IMR-90 (cell line): Measurements from ENCODE around the gene NIPAL4. TPM values are rescaled to one million over a fixed set of nuclear protein-coding genes. Genes with fewer than 3 reads are reported as not detected.

ENCODE experiments used
- ATAC-seq: fragments of 200-7000 bp; cut with Tn5 transposase; 2 replicates; pipeline ENCODE4 v1.9.1; 2020; ENCODE audit warnings: low read depth, mild to moderate bottlenecking, moderate library complexity
- BruUV-seq: library from RNA; stranded (reverse); fragments of 400-500 nt; replicated peaks from 2 replicates; lab custom pipeline; 2021; lab: Mats Ljungman, UMichigan
- CTCF ChIA-PET: fragments of 300-600 bp; formaldehyde crosslinking; extraction: SDS; loops from one replicate; lab custom pipeline; 2021; ENCODE audit warnings: antibody characterized with exemption; lab: Yijun Ruan, JAX
- POLR2A ChIA-PET: fragments of 300-600 bp; sonication (Branson Sonifier 250); formaldehyde crosslinking; loops from one replicate; lab custom pipeline; 2022; ENCODE audit warnings: antibody characterized with exemption; ENCODE audit not compliant: unreplicated experiment; lab: Charles Lee
- DNase-seq: peaks from one replicate; pipeline ENCODE4 v3.0.0; 2013
- H2AFZ ChIP-seq: replicated peaks from 2 replicates; pipeline ENCODE3; 2013; ENCODE audit warnings: low read length, mild to moderate bottlenecking; ENCODE audit not compliant: poor library complexity
- H2AK5ac ChIP-seq: 2 replicates; pipeline ENCODE4 v1.6.1; 2013; ENCODE audit warnings: low read depth, low read length, inconsistent platforms
- H2AK9ac ChIP-seq: replicated peaks from 2 replicates; pipeline ENCODE3; 2013; ENCODE audit warnings: mild to moderate bottlenecking, low read depth, low read length, moderate library complexity; ENCODE audit not compliant: poor library complexity
- H2BK120ac ChIP-seq: 2 replicates; pipeline ENCODE4 v1.6.1; 2013; ENCODE audit warnings: low read depth, low read length, inconsistent platforms
- H2BK15ac ChIP-seq: 3 replicates; pipeline ENCODE4 v1.6.1; 2013; ENCODE audit warnings: low read depth, low read length, inconsistent platforms
- H2BK20ac ChIP-seq: 2 replicates; pipeline ENCODE4 v1.6.1; 2013; ENCODE audit warnings: low read depth, mild to moderate bottlenecking, inconsistent platforms, low read length, moderate library complexity
- H2BK5ac ChIP-seq: 2 replicates; pipeline ENCODE4 v1.6.1; 2013; ENCODE audit warnings: mild to moderate bottlenecking, low read depth, low read length, inconsistent platforms; ENCODE audit not compliant: poor library complexity, severe bottlenecking
- H3K14ac ChIP-seq: replicated peaks from 2 replicates; pipeline ENCODE4 v1.6.1; 2013; ENCODE audit warnings: low read depth, low read length, inconsistent platforms
- H3K18ac ChIP-seq: 2 replicates; pipeline ENCODE4 v1.6.1; 2013; ENCODE audit warnings: low read depth, low read length, control low read depth
- H3K23ac ChIP-seq: 2 replicates; pipeline ENCODE4 v1.6.1; 2013; ENCODE audit warnings: low read depth, low read length, inconsistent platforms
- H3K27ac ChIP-seq: 2 replicates; pipeline ENCODE4 v1.5.1; 2013; ENCODE audit warnings: mild to moderate bottlenecking, control low read depth, low read length; ENCODE audit not compliant: insufficient read depth
- H3K27me3 ChIP-seq: 2 replicates; pipeline ENCODE4 v1.6.1; 2013; ENCODE audit warnings: low read length; ENCODE audit not compliant: control insufficient read depth, insufficient read depth
- H3K36me3 ChIP-seq: 2 replicates; pipeline ENCODE4 v1.6.1; 2013; ENCODE audit warnings: low read length, mixed read lengths; ENCODE audit not compliant: control insufficient read depth, insufficient read depth
- H3K4ac ChIP-seq: 2 replicates; pipeline ENCODE4 v1.6.1; 2013; ENCODE audit warnings: low read depth, low read length, inconsistent platforms
- H3K4me1 ChIP-seq: 2 replicates; pipeline ENCODE4 v1.6.1; 2013; ENCODE audit warnings: low read length, mixed read lengths; ENCODE audit not compliant: control insufficient read depth, insufficient read depth
- H3K4me2 ChIP-seq: 2 replicates; pipeline ENCODE4 v1.6.1; 2013; ENCODE audit warnings: low read depth, mild to moderate bottlenecking, control low read depth, low read length, moderate library complexity
- H3K4me3 ChIP-seq: 2 replicates; pipeline ENCODE4 v1.5.1; 2013; ENCODE audit warnings: low read depth, mild to moderate bottlenecking, control low read depth, low read length, moderate library complexity; ENCODE audit not compliant: insufficient read depth
- H3K56ac ChIP-seq: 2 replicates; pipeline ENCODE4 v1.6.1; 2013; ENCODE audit warnings: low read length, inconsistent platforms; ENCODE audit not compliant: insufficient read depth; ENCODE audit errors: extremely low read depth
- H3K79me1 ChIP-seq, 2 experiments: 2 replicates each; pipeline ENCODE4 v1.6.1; 2013; ENCODE audit warnings: low read length in 2 of 2, inconsistent platforms in 1 of 2, low read depth in 1 of 2
- H3K9ac ChIP-seq: 2 replicates; pipeline ENCODE4 v1.6.1; 2013; ENCODE audit warnings: low read depth, low read length, control low read depth
- H3K9me1 ChIP-seq: 2 replicates; pipeline ENCODE4 v1.6.1; 2013; ENCODE audit warnings: low read length, inconsistent platforms; ENCODE audit not compliant: insufficient read depth
- H3K9me3 ChIP-seq: 2 replicates; pipeline ENCODE4 v1.6.1; 2013; ENCODE audit warnings: low read length; ENCODE audit not compliant: control insufficient read depth, insufficient read depth
- H4K20me1 ChIP-seq: 2 replicates; pipeline ENCODE4 v1.6.1; 2013; ENCODE audit warnings: low read length, inconsistent platforms; ENCODE audit not compliant: insufficient read depth
- H4K5ac ChIP-seq: 2 replicates; pipeline ENCODE4 v1.6.1; 2013; ENCODE audit warnings: mild to moderate bottlenecking, low read depth, low read length, control low read depth
- H4K8ac ChIP-seq, 2 experiments: 2 replicates each; pipeline ENCODE4 v1.6.1; 2013; ENCODE audit warnings: low read depth in 2 of 2, low read length in 2 of 2, control low read depth in 1 of 2, inconsistent platforms in 1 of 2
- H4K91ac ChIP-seq: 2 replicates; pipeline ENCODE4 v1.6.1; 2013; ENCODE audit warnings: low read depth, low read length, inconsistent platforms; ENCODE audit not compliant: insufficient read depth
- RCOR1 ChIP-seq: IDR thresholded peaks from 2 replicates; pipeline ENCODE4 v1.6.1; 2012; ENCODE audit warnings: mild to moderate bottlenecking, low read length, improper control_type of control experiment; ENCODE audit not compliant: insufficient replicate concordance
- SMC3 ChIP-seq: fragments of 150-350 bp; IDR thresholded peaks from 2 replicates; pipeline ENCODE4 v1.6.1; 2016; ENCODE audit warnings: low read depth, mild to moderate bottlenecking, antibody characterized with exemption, low read length, moderate library complexity
- WGBS, 2 experiments: methylation state at CpG; one replicate each; pipeline versions ENCODE4 v1.1.5 to v1.1.7; 2013; ENCODE audit warnings: missing lambda C conversion rate in 2 of 2; ENCODE audit not compliant: insufficient read length in 1 of 2; ENCODE audit errors: extremely low coverage in 2 of 2; 5-methylcytosine and 5-hydroxymethylcytosine counted together
- dilution Hi-C: fragments of 300-500 bp; cut with HindIII; formaldehyde crosslinking; loops from one replicate; pipeline ENCODE4 v1.14.3; 2018; ENCODE audit warnings: low sequenced_read_pairs; ENCODE audit not compliant: unreplicated experiment
- in situ Hi-C: fragments of 300-500 bp; cut with MboI; formaldehyde crosslinking; loops from 3 replicates; pipeline ENCODE4 v1.14.3; 2019; ENCODE audit warnings: low sequenced_read_pairs, inconsistent platforms, mixed read lengths
- intact Hi-C: fragments of 100-400 bp; cut with micrococcal nuclease; formaldehyde crosslinking; loops from 2 replicates; pipeline ENCODE4 v1.10.0; 2022
- polyA plus RNA-seq, 3 experiments: library from polyadenylated mRNA; depleted of rRNA; stranded (reverse); fragments of >200 nt; gene quantifications; 2 replicates each; pipeline ENCODE4 v1.2.3, GENCODE V29; 2012; ENCODE audit warnings: low replicate concordance in 1 of 3
- total RNA-seq: library from RNA; depleted of rRNA; stranded (reverse); fragments of >200 nt; gene quantifications from 2 replicates; pipeline ENCODE4 v1.2.3, GENCODE V29; 2012

The NIPAL4 gene
- total and polyA plus RNA-seq, 2 of the 4 experiments (the other 2 are of a cell fraction): 0.18 to 0.39 TPM

- Histone ChIP-seq H3K4me3 (no peak overlapping the region), H3K4ac (no peak overlapping the region), H2AK5ac (no peak overlapping the region), H3K27me3 (no peaks in the 10 kb centered on the region), H3K56ac (no peak overlapping the region), H3K79me1 (peaks cover 22 to 65% of the 10 kb centered on the region in 2 experiments), H4K5ac (no peak overlapping the region), H4K20me1 (peaks cover 8% of the 10 kb centered on the region; the same call in 1 of the 2 replicates), H3K4me2 (no peak overlapping the region), H3K9ac (no peak overlapping the region), H3K23ac (no peak overlapping the region), H3K9me3 (no peaks in the 10 kb centered on the region), H3K4me1 (peaks cover 14% of the 10 kb centered on the region), H3K18ac (no peak overlapping the region), H2BK15ac (no peak overlapping the region), H2BK120ac (no peak overlapping the region), H3K14ac (no peak overlapping the region), H2AFZ (no peak overlapping the region), H2BK5ac (no peak overlapping the region), H3K36me3 (peaks cover 37% of the 10 kb centered on the region), H4K8ac (no peak overlapping the region), H3K9me1 (peaks cover 24% of the 10 kb centered on the region), H2BK20ac (no peak overlapping the region), H4K91ac (no peak overlapping the region), H2AK9ac (no peak overlapping the region), H3K27ac (no peak overlapping the region)
- ChIA-PET CTCF (no interaction called here), POLR2A (no interaction called here)
- BruUV-seq: no TSS peak
- dilution Hi-C loops: no loop called here
- 95% methylated on average over 4 of the region's 8 CpGs; no CpG with 5 or more reads in 1 of the 2 experiments for WGBS, 2 experiments
- ATAC-seq (no peak), DNase-seq (no peak)
- intact Hi-C loops: loop anchor here (10.0 kb wide), 1 partner anchor 211 kb away; no protein-coding TSS in a partner anchor
- TF ChIP-seq SMC3 (no peak), RCOR1 (no peak)
- in situ Hi-C loops: loop anchor here (10.0 kb wide), 1 partner anchor 211 kb away; no protein-coding TSS in a partner anchor
These were observed 44.0 kb downstream of the NIPAL4 start for GRCh38 chr5:157504053-157504452.
